Fibroblast of villous mesenchyme (primary cell): ENCODE data around the gene GOLGA7B. TPM values are rescaled to one million over a fixed set of nuclear protein-coding genes. Genes with fewer than 3 reads are reported as not detected.

Experiments used
- DNase-seq: peaks from one replicate; pipeline ENCODE4 v3.0.0-alpha.2; 2010; ENCODE audit warnings: low read depth
- H3K4me3 ChIP-seq: 2 replicates; pipeline ENCODE4 v1.5.1; 2011; ENCODE audit warnings: low read depth, mild to moderate bottlenecking, low read length
- CTCF ChIP-seq: IDR thresholded peaks from 2 replicates; pipeline ENCODE4 v1.5.1; 2012; ENCODE audit warnings: low read depth, mild to moderate bottlenecking, low read length; ENCODE audit not compliant: insufficient read depth
- total RNA-seq: library from RNA; depleted of rRNA; stranded (reverse); fragments of >200 nt; gene quantifications from 2 replicates; pipeline ENCODE4 v1.2.3, GENCODE V29; 2012

GOLGA7B gene
- total RNA-seq, 1 donor, result under 0.01 TPM

GRCh38 chr10:97882142-97883091 lies 32.8 kb downstream of the GOLGA7B start:
- peak; percentile 3 for DNase-seq
- no peak overlapping the region for H3K4me3 ChIP-seq
- no peak for TF ChIP-seq CTCF

DNA sequence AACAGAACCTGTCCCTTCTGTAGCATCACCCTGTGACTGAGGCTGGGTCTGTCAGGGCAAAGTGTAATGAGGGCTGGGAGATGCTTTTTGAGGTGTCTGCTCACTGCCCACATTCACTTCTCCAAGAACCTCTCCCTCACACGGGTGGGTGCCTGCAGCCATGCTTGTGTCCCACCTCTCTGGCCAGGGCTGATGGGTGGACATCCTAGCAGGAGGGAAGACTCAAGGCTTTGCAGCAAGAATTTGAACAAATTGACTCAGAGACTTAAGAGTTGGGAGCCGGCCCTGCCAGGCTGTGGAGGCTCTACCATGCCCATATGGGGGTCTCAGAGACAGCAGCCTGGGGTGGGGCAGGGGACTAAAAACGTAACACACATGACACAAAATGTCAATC lies 33.4 kb downstream of the GOLGA7B start:
- no peak for TF ChIP-seq CTCF
- DNase-seq, result no peak
- H3K4me3 ChIP-seq, result no peak overlapping the region

GRCh38 chr10:97886286-97886685 lies 36.6 kb downstream of the GOLGA7B start:
- no peak for DNase-seq
- TF ChIP-seq CTCF, result no peak
- H3K4me3 ChIP-seq, result no peak overlapping the region

GRCh38 chr10:97887399-97887798 lies 37.8 kb downstream of the GOLGA7B start:
- H3K4me3 ChIP-seq, result no peak overlapping the region
- TF ChIP-seq CTCF, result no peak
- DNase-seq, result no peak

GRCh38 chr10:97888134-97888533 lies 38.5 kb downstream of the GOLGA7B start:
- DNase-seq, result no peak
- H3K4me3 ChIP-seq, result no peak overlapping the region
- TF ChIP-seq CTCF, result no peak

GRCh38 chr10:97888641-97889262 lies 39.1 kb downstream of the GOLGA7B start:
- peak; percentile 17 for DNase-seq
- no peak for TF ChIP-seq CTCF
- no peak overlapping the region for H3K4me3 ChIP-seq
